Measurements from ENCODE around the gene DOK5.

DOK5 gene

GRCh38 chr20:54650052-54650719 is 174.8 kb downstream of the DOK5 start:
- DNase-seq, result no peak

GRCh38 chr20:54651252-54651651 is 175.9 kb downstream of the DOK5 start:
- DNase-seq, result no peak

GRCh38 chr20:54654450-54654849 is 179.1 kb downstream of the DOK5 start:
- DNase-seq, result no peak

- no peak for DNase-seq
These were observed 182.0 kb downstream of the DOK5 start for GRCh38 chr20:54657268-54657826.

- no peak for DNase-seq
These were observed 183.1 kb downstream of the DOK5 start for GRCh38 chr20:54658525-54658924.

- no peak for DNase-seq
These were observed 185.9 kb downstream of the DOK5 start for GRCh38 chr20:54661265-54661664.

GRCh38 chr20:54661880-54662465 is 186.6 kb downstream of the DOK5 start:
- peak; percentile 66 for DNase-seq

GRCh38 chr20:54665812-54666211 is 190.4 kb downstream of the DOK5 start:
- DNase-seq, result no peak

GRCh38 chr20:54668271-54669039 is 193.1 kb downstream of the DOK5 start:
- DNase-seq, result no peak

GRCh38 chr20:54669040-54669363 is 193.6 kb downstream of the DOK5 start:
- DNase-seq, result no peak

GRCh38 chr20:54678253-54678652 is 202.9 kb downstream of the DOK5 start:
- DNase-seq, result no peak

GRCh38 chr20:54680439-54680838 is 205.0 kb downstream of the DOK5 start:
- no peak for DNase-seq

GRCh38 chr20:54680872-54681619 is 205.7 kb downstream of the DOK5 start:
- DNase-seq, result no peak

- DNase-seq, result no peak
These were observed 206.5 kb downstream of the DOK5 start for GRCh38 chr20:54681869-54682268.

- DNase-seq, result no peak
These were observed 213.1 kb downstream of the DOK5 start for GRCh38 chr20:54688476-54688875.

GRCh38 chr20:54690323-54690722 is 214.9 kb downstream of the DOK5 start:
- no peak for DNase-seq

- no peak for DNase-seq
These were observed 215.9 kb downstream of the DOK5 start for GRCh38 chr20:54691327-54691726.

- DNase-seq, result no peak
These were observed 216.9 kb downstream of the DOK5 start for GRCh38 chr20:54692168-54692887.

- no peak for DNase-seq
These were observed 219.1 kb downstream of the DOK5 start for GRCh38 chr20:54694516-54694915.

GRCh38 chr20:54698373-54698772 is 223.0 kb downstream of the DOK5 start:
- DNase-seq, result no peak

Data from islet precursor cell (in vitro differentiated cells).